ENCODE data around the gene LORICRIN. TPM values are rescaled to one million over a fixed set of nuclear protein-coding genes. Genes with fewer than 3 reads are reported as not detected.

LORICRIN gene
- total RNA-seq, 4 donors from 2014 or later: 0.44 TPM; not detected in 3

- TF ChIP-seq POLR2A (IDR thresholded peaks at IDR 0.05) (no peak), EP300 (IDR thresholded peaks at IDR 0.05) (no peak), CTCF (IDR thresholded peaks at IDR 0.05) (no peak)
- Histone ChIP-seq H3K4me3 (no peak overlapping the region), H3K9me3 (no peaks in the 10 kb centered on the region), H3K27ac (no peak overlapping the region), H3K27me3 (peaks cover 0 to 4% of the 10 kb centered on the region in 2 donors), H3K4me1 (no peaks in the 10 kb centered on the region), H3K36me3 (no peaks in the 10 kb centered on the region)
- no peak for DNase-seq (ENCODE audit: low spot score in 2 of 2)
- WGBS, 2 donors: 61 to 66% methylated on average over 10 of the region's 10 CpGs
Observed at GRCh38 chr1:153307221-153307600, 47.7 kb downstream of the LORICRIN start.

DNA sequence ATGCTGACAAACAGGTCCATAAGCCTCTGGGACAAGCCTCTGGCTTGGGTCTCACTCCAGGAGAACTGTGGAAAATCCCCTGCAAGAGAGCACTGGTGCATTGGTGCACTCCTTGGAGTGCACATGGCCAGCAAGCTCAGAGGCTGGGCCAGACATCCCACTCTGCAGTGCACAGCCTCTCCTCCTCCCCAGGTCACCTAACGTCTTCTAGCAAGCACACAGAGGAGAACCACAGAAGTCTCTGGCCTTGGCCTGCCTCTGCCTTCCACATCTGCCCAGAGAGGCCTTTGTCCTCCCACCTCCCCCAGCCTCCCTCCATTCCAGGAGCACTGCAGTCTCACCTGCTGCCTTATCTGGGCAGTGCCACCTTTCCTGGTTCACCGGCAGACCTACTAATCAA is 49.1 kb downstream of the LORICRIN start:
- TF ChIP-seq CTCF (IDR thresholded peaks at IDR 0.05): no peak
- no peak for TF ChIP-seq POLR2A (IDR thresholded peaks at IDR 0.05)
- TF ChIP-seq EP300 (IDR thresholded peaks at IDR 0.05): no peak

GRCh38 chr1:153309441-153309840 is 50.0 kb downstream of the LORICRIN start:
- no peaks in the 10 kb centered on the region for H3K4me1 ChIP-seq
- H3K4me3 ChIP-seq: no peak overlapping the region
- H3K9me3 ChIP-seq: no peaks in the 10 kb centered on the region
- H3K27me3 ChIP-seq: peaks cover 0 to 4% of the 10 kb centered on the region in 2 donors
- no peak for DNase-seq (ENCODE audit: low spot score in 2 of 2)
- 61 to 75% methylated on average over 2 of the region's 2 CpGs for WGBS, 2 donors
- H3K27ac ChIP-seq: no peak overlapping the region
- TF ChIP-seq CTCF (IDR thresholded peaks at IDR 0.05) (no peak), EP300 (IDR thresholded peaks at IDR 0.05) (no peak), POLR2A (IDR thresholded peaks at IDR 0.05) (no peak)
- H3K36me3 ChIP-seq: no peaks in the 10 kb centered on the region

More for the DNA sequence above, 49.1 kb downstream of the LORICRIN start:
- no peak for DNase-seq (ENCODE audit: low spot score in 2 of 2)
- no peaks in the 10 kb centered on the region for H3K9me3 ChIP-seq
- H3K4me1 ChIP-seq: no peaks in the 10 kb centered on the region
- H3K36me3 ChIP-seq: no peaks in the 10 kb centered on the region
- no peak overlapping the region for H3K4me3 ChIP-seq
- peaks cover 0 to 4% of the 10 kb centered on the region in 2 donors for H3K27me3 ChIP-seq
- H3K27ac ChIP-seq: no peak overlapping the region
- WGBS, 2 donors: 67 to 81% methylated on average over 2 of the region's 2 CpGs

GRCh38 chr1:153310526-153310925 is 51.0 kb downstream of the LORICRIN start:
- Histone ChIP-seq H3K27me3 (peaks cover 0 to 3% of the 10 kb centered on the region in 2 donors), H3K4me3 (no peak overlapping the region), H3K36me3 (no peaks in the 10 kb centered on the region), H3K4me1 (no peaks in the 10 kb centered on the region), H3K27ac (no peak overlapping the region), H3K9me3 (peaks cover 0 to 6% (median 0%) of the 10 kb centered on the region in 4 donors)
- TF ChIP-seq CTCF (IDR thresholded peaks at IDR 0.05) (no peak), POLR2A (IDR thresholded peaks at IDR 0.05) (no peak), EP300 (IDR thresholded peaks at IDR 0.05) (no peak)
- DNase-seq (ENCODE audit: low spot score in 2 of 2): no peak
- WGBS, 2 donors: 67 to 78% methylated on average over 7 of the region's 7 CpGs

Other genes with a start within 250 kb of the LORICRIN start
- not detected for gene SPRR1B, start 228.5 kb upstream of the LORICRIN start, total RNA-seq
- gene SPRR2D, start 218.6 kb upstream of the LORICRIN start, total RNA-seq: not detected
- gene SPRR2A, start 202.2 kb upstream of the LORICRIN start, total RNA-seq: not detected
- gene SPRR2B, start 188.1 kb upstream of the LORICRIN start, total RNA-seq: not detected
- gene SPRR2E, start 165.2 kb upstream of the LORICRIN start, total RNA-seq: not detected
- gene SPRR2F, start 146.2 kb upstream of the LORICRIN start, total RNA-seq: not detected
- gene SPRR2G, start 108.8 kb upstream of the LORICRIN start, total RNA-seq: not detected
- gene LELP1, start 56.3 kb upstream of the LORICRIN start, total RNA-seq: not detected
- gene PRR9, start 42.1 kb upstream of the LORICRIN start, total RNA-seq: not detected
- not detected for gene PGLYRP3, start 53.3 kb downstream of the LORICRIN start, total RNA-seq
- gene PGLYRP4, start 89.2 kb downstream of the LORICRIN start, total RNA-seq: not detected
- gene S100A9, start 98.2 kb downstream of the LORICRIN start, total RNA-seq: 100 to 1,000 TPM in 2 of 4 donors, 10 to 100 TPM in 2; 58.8 to 793 (median 88.3) TPM
- gene S100A12, start 115.9 kb downstream of the LORICRIN start, total RNA-seq: not detected
- gene S100A8, start 131.4 kb downstream of the LORICRIN start, total RNA-seq: 100 to 1,000 TPM in 1 of 4 donors, 10 to 100 TPM in 1, 1 to 10 TPM in 2; 2.4 to 118 (median 10.6) TPM
- gene S100A7A, start 156.8 kb downstream of the LORICRIN start, total RNA-seq: not detected
- gene S100A7, start 201.0 kb downstream of the LORICRIN start, total RNA-seq: 10 to 100 TPM in 1 of 4 donors, not detected in 3; 22.9 TPM

All from tibial nerve (tissue), 4 donors.